ENCODE data around the gene C12orf75. TPM values are rescaled to one million over a fixed set of nuclear protein-coding genes. Genes with fewer than 3 reads are reported as not detected.
"Not testable (repeated sequence)": the region's sequence is repeated elsewhere in the genome, so short reads cannot be mapped to it uniquely, and the experiment has no call there.

The C12orf75 gene
- total and polyA plus RNA-seq, 12 donors, result 0.76 to 4.9 (median 1.7) TPM

DNA sequence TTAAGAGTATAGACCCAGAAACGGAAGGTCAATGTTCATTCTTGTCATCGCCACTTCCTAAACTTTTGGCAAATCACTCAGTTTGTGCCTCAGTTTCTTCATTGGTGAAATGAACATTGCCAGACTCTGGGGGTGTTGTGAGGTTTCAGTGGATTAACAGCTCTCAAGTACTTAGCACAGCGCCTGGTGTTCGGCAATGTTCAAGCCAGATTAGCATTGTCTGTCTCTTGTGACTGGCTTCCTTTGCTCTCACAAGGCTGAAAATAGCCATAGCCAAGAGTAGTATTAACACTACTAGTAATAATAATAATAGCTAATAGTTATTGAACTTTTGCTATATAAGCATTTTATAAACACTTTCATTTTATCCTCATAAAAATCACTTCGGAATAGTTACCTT is 71.9 kb downstream of the C12orf75 start:
- TF ChIP-seq, protein P1, sequence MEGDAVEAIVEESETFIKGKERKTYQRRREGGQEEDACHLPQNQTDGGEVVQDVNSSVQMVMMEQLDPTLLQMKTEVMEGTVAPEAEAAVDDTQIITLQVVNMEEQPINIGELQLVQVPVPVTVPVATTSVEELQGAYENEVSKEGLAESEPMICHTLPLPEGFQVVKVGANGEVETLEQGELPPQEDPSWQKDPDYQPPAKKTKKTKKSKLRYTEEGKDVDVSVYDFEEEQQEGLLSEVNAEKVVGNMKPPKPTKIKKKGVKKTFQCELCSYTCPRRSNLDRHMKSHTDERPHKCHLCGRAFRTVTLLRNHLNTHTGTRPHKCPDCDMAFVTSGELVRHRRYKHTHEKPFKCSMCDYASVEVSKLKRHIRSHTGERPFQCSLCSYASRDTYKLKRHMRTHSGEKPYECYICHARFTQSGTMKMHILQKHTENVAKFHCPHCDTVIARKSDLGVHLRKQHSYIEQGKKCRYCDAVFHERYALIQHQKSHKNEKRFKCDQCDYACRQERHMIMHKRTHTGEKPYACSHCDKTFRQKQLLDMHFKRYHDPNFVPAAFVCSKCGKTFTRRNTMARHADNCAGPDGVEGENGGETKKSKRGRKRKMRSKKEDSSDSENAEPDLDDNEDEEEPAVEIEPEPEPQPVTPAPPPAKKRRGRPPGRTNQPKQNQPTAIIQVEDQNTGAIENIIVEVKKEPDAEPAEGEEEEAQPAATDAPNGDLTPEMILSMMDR (IDR thresholded peaks at IDR 0.05), result no peak
- 91 to 94% methylated on average over 5 of the region's 5 CpGs for WGBS, 2 donors
- intact Hi-C loops (cut with DNase I), result no loop called here
- Histone ChIP-seq H3K9me3 (peaks cover 0 to 9% (median 0%) of the 10 kb centered on the region in 11 donors), H3K27ac (no peak overlapping the region), H3K4me3 (no peak overlapping the region), H3K36me3 (no peaks in the 10 kb centered on the region), H3K4me1 (peaks cover 0 to 3% (median 0%) of the 10 kb centered on the region in 9 donors), H3K27me3 (no peaks in the 10 kb centered on the region)
- no peak for DNase-seq
- ATAC-seq, result peak in 2 of 8 donors; percentile 31 to 60

- Histone ChIP-seq H3K4me1 (peaks cover 0 to 3% (median 0%) of the 10 kb centered on the region in 9 donors), H3K36me3 (no peaks in the 10 kb centered on the region), H3K4me3 (no peak overlapping the region), H3K9me3 (peaks cover 0 to 8% (median 0%) of the 10 kb centered on the region in 11 donors), H3K27me3 (no peaks in the 10 kb centered on the region), H3K27ac (no peak overlapping the region)
- DNase-seq, result no peak
- intact Hi-C loops (cut with DNase I), result no loop called here
- TF ChIP-seq, protein P1 (IDR thresholded peaks at IDR 0.05), result no peak
- 55 to 67% methylated on average over 1 of the region's 1 CpG for WGBS, 2 donors
- peak in 3 of 8 donors; percentile 54 to 68 (median 56) for ATAC-seq
Observed at GRCh38 chr12:105403095-105403494, 72.6 kb downstream of the C12orf75 start.

DNA sequence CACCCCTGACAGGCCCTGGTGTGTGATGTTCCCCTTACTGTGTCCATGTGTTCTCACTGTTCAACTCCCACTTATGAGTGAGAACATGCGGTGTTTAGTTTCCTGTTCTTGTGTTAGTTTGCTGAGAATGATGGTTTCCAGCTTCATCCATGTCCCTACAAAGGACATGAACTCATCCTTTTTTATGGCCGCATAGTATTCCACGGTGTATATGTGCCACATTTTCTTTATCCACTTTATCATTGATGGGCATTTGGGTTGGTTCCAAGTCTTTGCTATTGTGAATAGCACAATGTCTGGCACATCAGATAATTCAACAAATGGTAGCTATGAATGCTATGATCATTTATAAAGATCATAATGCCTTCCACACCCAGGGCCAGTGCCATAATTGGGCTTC is 73.6 kb downstream of the C12orf75 start:
- 95 to 97% methylated on average over 3 of the region's 3 CpGs for WGBS, 2 donors

DNA sequence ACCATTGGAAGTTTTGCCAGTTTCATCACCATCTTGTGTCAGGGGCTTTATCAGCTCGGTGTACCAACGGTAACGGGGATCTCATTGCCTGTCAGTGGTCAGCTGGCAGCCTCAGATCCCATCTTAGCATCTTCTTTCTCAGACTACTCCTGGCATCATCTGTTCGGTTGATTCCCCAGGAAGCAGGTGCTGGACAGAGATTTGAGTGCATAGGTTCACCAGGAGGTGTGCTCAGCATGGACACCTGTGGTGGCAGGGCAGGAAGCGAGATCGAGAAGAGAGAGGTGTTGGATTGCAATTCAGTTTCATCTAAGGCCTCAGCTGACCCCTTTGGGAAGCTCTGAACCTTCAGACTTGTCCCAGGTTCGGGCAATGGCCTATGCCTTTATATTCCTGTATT is 76.0 kb downstream of the C12orf75 start:
- Histone ChIP-seq H3K9me3 (no peaks in the 10 kb centered on the region), H3K4me3 (no peak overlapping the region), H3K4me1 (peaks cover 0 to 34% (median 24%) of the 10 kb centered on the region in 9 donors), H3K27ac (no peak overlapping the region), H3K27me3 (no peaks in the 10 kb centered on the region), H3K36me3 (no peaks in the 10 kb centered on the region)
- intact Hi-C loops (cut with DNase I), result no loop called here
- DNase-seq (no peak), ATAC-seq (no peak)
- 93 to 94% methylated on average over 7 of the region's 7 CpGs for WGBS, 2 donors
- TF ChIP-seq, protein P1 (IDR thresholded peaks at IDR 0.05), result no peak

More for the DNA sequence above, 73.6 kb downstream of the C12orf75 start:
- ATAC-seq; H3K36me3 ChIP-seq; H3K27me3 ChIP-seq; intact Hi-C loops (cut with DNase I); DNase-seq; H3K4me3 ChIP-seq; H3K27ac ChIP-seq; H3K9me3 ChIP-seq: not testable (repeated sequence)
- H3K4me1 ChIP-seq, result peaks cover 0 to 11% (median 4%) of the 10 kb centered on the region in 9 donors

GRCh38 chr12:105409279-105409678 is 78.8 kb downstream of the C12orf75 start:
- DNase-seq, result no peak
- Histone ChIP-seq H3K4me3 (no peak overlapping the region), H3K9me3 (no peaks in the 10 kb centered on the region), H3K36me3 (no peaks in the 10 kb centered on the region), H3K4me1 (peaks cover 0 to 33% (median 24%) of the 10 kb centered on the region in 9 donors), H3K27ac (peak overlapping the region in 3 of 10 donors; percentile 32 to 45 (median 43)), H3K27me3 (no peaks in the 10 kb centered on the region)
- WGBS, 2 donors, result 71 to 72% methylated on average over 5 of the region's 5 CpGs
- TF ChIP-seq, protein P1 (IDR thresholded peaks at IDR 0.05), result no peak
- no peak for ATAC-seq
- intact Hi-C loops (cut with DNase I), result no loop called here

All from heart right ventricle (tissue), 16 donors.